ENCODE results near the gene ADAMTS16.

Gene ADAMTS16

GRCh38 chr5:5141625-5142525, 1.7 kb downstream of the ADAMTS16 start:
- DNase-seq (ENCODE audit: low spot score), result peak; percentile 37

GRCh38 chr5:5144441-5144840, 4.3 kb downstream of the ADAMTS16 start:
- DNase-seq (ENCODE audit: low spot score), result no peak

GRCh38 chr5:5145651-5146529, 5.8 kb downstream of the ADAMTS16 start:
- DNase-seq (ENCODE audit: low spot score), result no peak

GRCh38 chr5:5146530-5147160, 6.5 kb downstream of the ADAMTS16 start:
- no peak for DNase-seq (ENCODE audit: low spot score)

- DNase-seq (ENCODE audit: low spot score), result no peak
Measured at GRCh38 chr5:5149154-5149553, 9.0 kb downstream of the ADAMTS16 start.

- DNase-seq (ENCODE audit: low spot score), result no peak
Measured at GRCh38 chr5:5150667-5151066, 10.5 kb downstream of the ADAMTS16 start.

- no peak for DNase-seq (ENCODE audit: low spot score)
Measured at GRCh38 chr5:5154733-5155132, 14.6 kb downstream of the ADAMTS16 start.

GRCh38 chr5:5155617-5156016, 15.5 kb downstream of the ADAMTS16 start:
- no peak for DNase-seq (ENCODE audit: low spot score)

GRCh38 chr5:5156471-5157082, 16.4 kb downstream of the ADAMTS16 start:
- no peak for DNase-seq (ENCODE audit: low spot score)

GRCh38 chr5:5158472-5158895, 18.4 kb downstream of the ADAMTS16 start:
- no peak for DNase-seq (ENCODE audit: low spot score)

GRCh38 chr5:5159282-5160103, 19.4 kb downstream of the ADAMTS16 start:
- DNase-seq (ENCODE audit: low spot score), result no peak

GRCh38 chr5:5164163-5164562, 24.0 kb downstream of the ADAMTS16 start:
- DNase-seq (ENCODE audit: low spot score), result no peak

GRCh38 chr5:5165541-5166002, 25.4 kb downstream of the ADAMTS16 start:
- no peak for DNase-seq (ENCODE audit: low spot score)

GRCh38 chr5:5169466-5169865, 29.3 kb downstream of the ADAMTS16 start:
- no peak for DNase-seq (ENCODE audit: low spot score)

GRCh38 chr5:5178136-5178535, 38.0 kb downstream of the ADAMTS16 start:
- DNase-seq (ENCODE audit: low spot score), result peak; percentile 12

- DNase-seq (ENCODE audit: low spot score), result no peak
Measured at GRCh38 chr5:5178580-5178979, 38.5 kb downstream of the ADAMTS16 start.

- no peak for DNase-seq (ENCODE audit: low spot score)
Measured at GRCh38 chr5:5179079-5179478, 38.9 kb downstream of the ADAMTS16 start.

GRCh38 chr5:5179597-5179996, 39.5 kb downstream of the ADAMTS16 start:
- DNase-seq (ENCODE audit: low spot score), result no peak

- no peak for DNase-seq (ENCODE audit: low spot score)
Measured at GRCh38 chr5:5181650-5182324, 41.7 kb downstream of the ADAMTS16 start.

- DNase-seq (ENCODE audit: low spot score), result no peak
Measured at GRCh38 chr5:5182508-5183188, 42.5 kb downstream of the ADAMTS16 start.

Measured in HuH-7 (cell line).